Measurements from ENCODE around the gene OR2T3.
"Not testable (repeated sequence)": the region's sequence is repeated elsewhere in the genome, so short reads cannot be mapped to it uniquely, and the experiment has no call there.

OR2T3 gene

DNA sequence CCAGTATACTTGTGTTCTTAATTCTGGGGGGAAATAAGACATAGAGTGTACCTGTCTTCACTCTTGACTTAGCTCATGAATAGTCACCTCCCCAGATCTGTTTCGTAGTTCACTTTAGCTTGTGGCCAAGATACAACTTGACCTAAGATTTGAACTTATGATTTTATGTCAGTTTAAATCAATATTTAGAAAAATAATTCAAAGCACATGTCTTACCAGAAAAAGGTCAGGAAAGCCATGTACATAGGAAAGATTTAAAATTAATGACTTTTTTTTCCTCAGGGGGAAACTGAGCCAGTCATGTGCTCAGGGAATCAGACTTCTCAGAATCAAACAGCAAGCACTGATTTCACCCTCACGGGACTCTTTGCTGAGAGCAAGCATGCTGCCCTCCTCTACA lies at the start of gene OR2T3:
TSS of gene OR2T3 (plus strand) at position 301 of the 400 bp plus-strand sequence. CDS start at position 301, 0 bp downstream.
- not testable (repeated sequence) for DNase-seq

DNA sequence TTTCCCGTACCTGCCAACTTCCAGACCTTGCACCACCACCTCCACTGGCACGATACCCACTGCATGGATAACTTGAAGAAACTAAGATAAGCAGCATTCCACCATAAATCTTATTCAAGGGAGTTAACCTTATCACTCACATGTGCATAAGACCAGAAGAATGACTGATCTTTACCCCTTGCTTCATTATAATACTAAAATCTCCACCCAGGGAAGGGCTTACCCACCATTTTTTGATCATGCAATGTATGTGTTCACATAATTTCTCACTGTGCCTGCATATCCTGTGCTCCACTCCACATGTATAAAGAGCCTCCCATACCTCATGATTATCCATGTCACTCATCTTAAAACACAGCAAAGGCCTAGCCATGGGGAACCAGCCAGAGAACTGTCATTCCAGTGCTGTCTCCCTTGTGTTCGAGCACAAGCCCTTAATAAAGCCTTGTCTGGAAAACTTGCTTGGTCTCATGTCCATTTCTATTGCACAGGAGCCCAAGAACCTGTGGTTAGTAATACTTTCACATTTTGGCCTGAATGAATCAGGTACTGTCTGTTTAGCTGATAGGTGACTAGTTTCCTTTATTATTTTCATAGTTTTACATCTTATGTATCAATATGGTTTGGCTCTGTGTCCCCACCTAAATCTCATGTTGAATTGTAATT lies 45.5 kb upstream of the OR2T3 start:
- not testable (repeated sequence) for DNase-seq

DNA sequence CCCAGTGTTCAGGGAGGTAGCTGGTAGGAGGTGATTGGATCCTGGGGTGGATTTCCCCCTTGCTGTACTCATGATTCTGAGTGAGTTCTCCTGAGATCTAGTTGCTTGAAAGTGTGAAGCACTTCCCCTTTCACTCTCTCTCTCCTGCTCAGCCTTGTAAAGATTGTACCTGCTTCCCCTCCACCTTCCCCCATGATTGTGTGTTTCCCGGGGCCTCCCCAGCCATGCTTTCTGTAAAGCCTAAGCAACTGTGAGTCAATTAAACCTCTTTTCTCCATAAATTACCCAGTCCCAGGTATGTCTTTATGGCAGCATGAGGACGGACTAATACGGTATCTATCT lies 45.0 kb upstream of the OR2T3 start:
- DNase-seq, result not testable (repeated sequence)

DNA sequence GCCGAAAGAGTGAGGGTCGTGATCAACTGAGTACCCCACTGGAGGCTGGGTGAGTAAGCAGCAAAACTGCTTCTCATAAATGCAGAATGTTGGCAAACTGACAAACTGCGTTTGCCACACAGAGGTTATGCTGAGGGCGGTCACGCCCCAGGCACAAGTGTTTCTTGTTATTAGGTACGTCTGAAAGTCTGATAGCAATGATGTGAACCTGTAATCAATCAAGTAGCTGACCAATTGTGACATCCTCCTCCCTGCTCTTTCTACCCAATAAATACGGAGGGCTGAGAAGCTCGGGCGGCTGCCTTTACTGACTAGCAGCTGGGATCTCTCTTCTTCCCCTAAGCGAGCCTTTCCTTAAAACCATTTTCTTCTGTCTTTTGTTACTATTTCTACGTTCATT lies 41.5 kb upstream of the OR2T3 start:
- not testable (repeated sequence) for DNase-seq

DNA sequence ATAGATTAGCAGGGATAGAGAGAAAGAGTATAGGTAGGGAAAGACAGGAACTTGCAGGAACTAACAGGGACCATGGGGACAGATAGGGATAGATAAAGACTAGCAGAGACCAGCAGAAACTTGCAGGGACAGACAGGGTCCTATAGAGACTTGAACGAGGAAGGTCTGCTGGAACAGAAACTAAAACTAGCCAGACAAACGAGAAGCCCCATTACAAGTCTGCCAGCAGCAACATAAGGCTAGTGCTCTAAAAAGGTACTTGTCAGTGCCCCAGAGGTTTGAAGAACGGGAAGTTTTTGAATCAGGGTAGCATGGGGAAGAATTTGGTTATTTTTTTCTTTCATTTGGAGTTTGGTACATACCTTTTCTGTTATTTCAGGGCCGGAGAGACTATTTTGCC lies 41.0 kb upstream of the OR2T3 start:
- DNase-seq, result not testable (repeated sequence)

DNA sequence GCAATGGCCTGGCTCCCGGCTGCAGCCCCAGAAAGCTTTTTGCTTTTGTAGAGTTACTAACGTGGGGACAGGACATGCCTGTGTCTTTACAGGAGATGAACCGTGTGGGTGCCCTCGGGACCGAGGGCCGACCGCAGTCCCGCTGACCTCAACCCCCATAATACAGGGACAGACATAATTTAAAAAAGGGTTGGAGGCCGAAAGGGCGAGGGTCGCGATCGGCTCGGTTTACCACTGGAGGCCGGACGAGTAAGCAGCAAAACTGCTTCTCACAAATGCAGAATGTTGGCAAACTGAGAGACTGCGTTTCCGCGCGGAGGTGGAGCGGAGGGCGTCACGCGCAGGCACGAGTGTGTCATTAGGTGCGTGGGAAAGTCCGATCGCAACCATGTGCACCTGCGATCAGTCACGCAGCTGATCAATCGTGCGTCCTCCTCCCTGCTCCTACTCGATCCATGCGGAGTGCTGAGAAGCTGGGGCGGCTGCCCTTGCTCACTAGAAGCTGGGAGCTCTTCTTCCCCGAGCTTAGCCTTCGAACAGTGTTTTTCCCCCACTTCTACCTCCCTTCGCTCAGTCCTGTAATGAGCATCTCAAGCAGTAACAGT lies 39.2 kb upstream of the OR2T3 start:
- DNase-seq, result not testable (repeated sequence)

DNA sequence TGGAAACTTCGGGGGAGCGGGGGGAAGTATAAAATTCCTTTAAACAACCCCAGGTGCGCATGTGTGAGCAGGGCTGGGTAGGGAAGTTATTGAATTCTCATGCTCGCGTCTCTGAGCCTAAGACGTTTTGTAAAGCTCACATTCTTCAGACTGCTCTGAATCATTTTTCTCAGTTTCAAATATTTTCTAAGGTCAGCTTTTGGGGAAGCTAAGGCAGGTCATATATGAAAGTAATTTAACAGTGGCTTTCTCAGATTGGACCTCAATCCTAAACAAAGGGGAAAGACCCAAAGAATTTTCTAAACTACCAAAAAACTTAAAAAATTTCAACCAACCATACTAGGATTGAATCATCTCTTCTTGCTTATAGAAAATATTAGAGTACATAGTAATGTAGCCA lies 38.2 kb upstream of the OR2T3 start:
- not testable (repeated sequence) for DNase-seq

- DNase-seq, result not testable (repeated sequence)
Measured at GRCh38 chr1:248436303-248436702, 36.8 kb upstream of the OR2T3 start.

GRCh38 chr1:248438668-248439067 lies 34.5 kb upstream of the OR2T3 start:
- DNase-seq, result not testable (repeated sequence)

DNA sequence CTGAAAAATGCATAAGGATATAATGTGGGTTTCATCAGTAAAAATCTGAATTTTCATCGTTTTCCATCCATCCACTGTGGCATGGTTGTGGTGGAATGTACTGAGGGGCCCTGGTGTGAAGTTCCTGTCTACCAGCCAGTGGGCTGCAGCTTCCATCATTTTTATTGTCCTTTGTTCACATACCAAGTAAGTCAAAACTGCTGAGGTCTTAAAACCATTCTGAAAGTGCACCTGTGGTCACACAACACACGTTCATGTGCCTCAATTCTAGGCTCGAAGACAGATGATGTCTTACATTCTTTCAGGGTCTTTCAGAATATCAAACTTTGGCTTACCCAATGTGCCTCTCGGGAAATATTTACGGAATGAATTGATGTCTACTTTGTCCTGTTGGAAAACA lies 33.9 kb upstream of the OR2T3 start:
- not testable (repeated sequence) for DNase-seq

GRCh38 chr1:248442500-248443277 lies 30.5 kb upstream of the OR2T3 start:
- not testable (repeated sequence) for DNase-seq

GRCh38 chr1:248444603-248445002 lies 28.5 kb upstream of the OR2T3 start:
- not testable (repeated sequence) for DNase-seq

- DNase-seq, result not testable (repeated sequence)
Measured at GRCh38 chr1:248445399-248445798, 27.8 kb upstream of the OR2T3 start, which contains the start of gene OR2T2. Gene OR2T2 (plus strand): TSS chr1:248445637. CDS start chr1:248452798, 7,161 bp downstream.

- not testable (repeated sequence) for DNase-seq
Measured at GRCh38 chr1:248448409-248449074, 24.6 kb upstream of the OR2T3 start.

DNA sequence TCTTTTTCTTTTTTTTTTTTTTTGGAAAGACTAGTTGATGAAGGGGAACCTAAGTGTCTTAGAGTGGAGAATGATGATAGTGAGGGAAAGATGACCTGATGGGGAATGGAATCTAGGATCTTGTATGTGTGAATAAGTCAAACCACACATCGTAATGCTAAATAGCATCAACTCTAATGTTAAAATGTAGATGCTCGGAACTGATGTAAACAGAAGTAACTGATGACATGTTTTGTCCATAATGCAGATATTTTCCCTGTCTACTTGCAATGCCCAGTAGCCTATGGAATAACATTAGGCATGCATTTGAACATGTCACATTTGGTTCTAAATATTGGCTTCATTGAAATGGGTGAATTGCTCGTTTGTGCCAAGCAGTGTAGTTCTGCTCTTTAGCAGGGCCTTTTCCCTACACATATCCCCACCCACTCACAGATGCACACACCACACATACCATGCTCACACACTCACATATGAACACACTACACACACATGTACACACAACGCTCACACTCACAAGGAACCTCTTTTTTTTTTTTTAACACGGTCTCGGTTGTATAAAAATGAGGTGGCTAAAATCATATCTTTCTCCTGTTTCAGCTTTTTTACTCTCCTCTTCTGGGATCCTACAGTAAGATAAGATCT lies 23.2 kb upstream of the OR2T3 start:
- not testable (repeated sequence) for DNase-seq

- not testable (repeated sequence) for DNase-seq
Measured at GRCh38 chr1:248450466-248451145, 22.5 kb upstream of the OR2T3 start.

DNA sequence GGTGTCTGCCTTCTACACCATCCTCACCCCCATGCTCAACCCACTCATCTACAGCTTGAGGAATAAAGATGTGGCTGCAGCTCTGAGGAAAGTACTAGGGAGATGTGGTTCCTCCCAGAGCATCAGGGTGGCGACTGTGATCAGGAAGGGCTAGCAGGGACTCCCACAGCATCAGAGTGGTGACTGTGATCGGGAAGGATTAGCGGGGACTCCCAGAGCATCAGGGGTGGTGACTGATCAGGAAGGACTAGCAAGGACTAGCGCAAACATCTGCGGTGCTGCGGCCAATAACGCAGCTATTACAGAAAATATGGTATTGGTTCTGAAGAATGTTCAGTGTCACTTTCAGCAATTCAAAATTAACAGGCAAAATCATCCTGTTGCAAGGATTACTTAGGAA lies 19.5 kb upstream of the OR2T3 start:
- not testable (repeated sequence) for DNase-seq

- DNase-seq, result not testable (repeated sequence)
Measured at GRCh38 chr1:248455045-248455444, 18.1 kb upstream of the OR2T3 start.

DNA sequence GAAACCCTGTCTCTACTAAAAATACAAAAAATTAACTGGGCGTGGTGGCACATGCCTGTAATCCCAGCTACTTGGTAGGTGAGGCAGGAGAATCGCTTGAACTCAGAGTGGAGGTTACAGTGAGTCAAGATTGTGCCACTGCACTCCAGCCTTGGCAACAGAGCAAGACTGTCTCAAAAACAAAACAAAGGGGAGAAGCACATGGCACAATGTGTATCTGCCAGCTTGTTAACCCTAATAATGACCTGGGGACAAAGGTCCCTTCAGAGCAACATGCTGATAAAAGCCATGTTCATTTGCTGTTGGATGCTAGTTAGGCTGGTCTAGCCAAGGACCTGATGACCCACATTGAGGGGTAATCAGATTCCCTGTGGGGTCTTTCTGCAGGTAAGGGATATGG lies 16.5 kb upstream of the OR2T3 start:
- not testable (repeated sequence) for DNase-seq

GRCh38 chr1:248459117-248459516 lies 14.0 kb upstream of the OR2T3 start:
- DNase-seq, result not testable (repeated sequence)

- DNase-seq, result no peak
Measured at GRCh38 chr1:248471154-248471553, 2.0 kb upstream of the OR2T3 start.

GRCh38 chr1:248472111-248472510 lies 1.0 kb upstream of the OR2T3 start:
- not testable (repeated sequence) for DNase-seq

Measured in NK-92 treated with Interleukin-12 subunit alpha and Interleukin-12 subunit beta, amount 100 ng/mL, for 24 hours (cell line).